22Rv1 (cell line): ENCODE results near the gene SMARCC2.

Experiments used
- ZFX ChIP-seq: fragments of 450-650 bp; IDR thresholded peaks from 2 replicates; pipeline ENCODE4 v1.6.1; 2017; ENCODE audit warnings: antibody characterized with exemption, borderline replicate concordance
- TF ChIP-seq, protein P1 (sequence below): fragments of 450-650 bp; IDR thresholded peaks from 2 replicates; pipeline ENCODE4 v1.5.1; 2017; ENCODE audit warnings: mild to moderate bottlenecking

DNA sequence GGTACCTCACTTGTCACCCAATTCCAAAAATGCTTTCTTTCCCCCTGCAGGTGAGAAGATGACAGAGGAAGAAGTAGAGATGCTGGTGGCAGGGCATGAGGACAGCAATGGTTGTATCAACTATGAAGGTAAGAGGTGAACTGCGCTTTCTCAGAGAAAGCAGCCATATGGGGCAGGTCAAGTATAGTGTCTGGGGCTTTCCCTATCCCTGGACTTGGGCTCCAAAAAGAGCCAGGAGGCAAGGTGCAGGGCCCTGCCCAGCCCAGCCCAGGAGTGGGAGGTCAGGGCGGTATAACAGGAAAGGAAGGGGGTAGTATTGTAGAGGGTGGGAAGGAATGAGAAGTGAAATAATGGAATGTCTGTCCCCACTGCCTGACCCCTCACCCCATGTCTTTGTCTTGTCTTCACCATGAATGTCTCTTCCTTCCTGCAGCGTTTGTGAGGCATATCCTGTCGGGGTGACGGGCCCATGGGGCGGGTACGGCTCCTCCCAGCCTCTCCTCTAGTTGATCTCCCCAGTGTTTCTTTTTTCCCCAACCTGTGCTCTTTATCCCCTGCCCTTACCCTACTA lies 29.0 kb downstream of the SMARCC2 start:
- TF ChIP-seq, protein P1, sequence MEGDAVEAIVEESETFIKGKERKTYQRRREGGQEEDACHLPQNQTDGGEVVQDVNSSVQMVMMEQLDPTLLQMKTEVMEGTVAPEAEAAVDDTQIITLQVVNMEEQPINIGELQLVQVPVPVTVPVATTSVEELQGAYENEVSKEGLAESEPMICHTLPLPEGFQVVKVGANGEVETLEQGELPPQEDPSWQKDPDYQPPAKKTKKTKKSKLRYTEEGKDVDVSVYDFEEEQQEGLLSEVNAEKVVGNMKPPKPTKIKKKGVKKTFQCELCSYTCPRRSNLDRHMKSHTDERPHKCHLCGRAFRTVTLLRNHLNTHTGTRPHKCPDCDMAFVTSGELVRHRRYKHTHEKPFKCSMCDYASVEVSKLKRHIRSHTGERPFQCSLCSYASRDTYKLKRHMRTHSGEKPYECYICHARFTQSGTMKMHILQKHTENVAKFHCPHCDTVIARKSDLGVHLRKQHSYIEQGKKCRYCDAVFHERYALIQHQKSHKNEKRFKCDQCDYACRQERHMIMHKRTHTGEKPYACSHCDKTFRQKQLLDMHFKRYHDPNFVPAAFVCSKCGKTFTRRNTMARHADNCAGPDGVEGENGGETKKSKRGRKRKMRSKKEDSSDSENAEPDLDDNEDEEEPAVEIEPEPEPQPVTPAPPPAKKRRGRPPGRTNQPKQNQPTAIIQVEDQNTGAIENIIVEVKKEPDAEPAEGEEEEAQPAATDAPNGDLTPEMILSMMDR: no peak
- no peak for TF ChIP-seq ZFX
